HG02763 (cell line): ENCODE results near the gene EMILIN2.

Experiments used
- ATAC-seq: cut with Tn5 transposase; IDR thresholded peaks from one replicate; pipeline ENCODE4 v1.9.1; 2021; ENCODE audit warnings: mild to moderate bottlenecking, moderate library complexity; ENCODE audit not compliant: unreplicated experiment

EMILIN2 gene

GRCh38 chr18:2872095-2872494 lies 25.3 kb downstream of the EMILIN2 start:
- no peak for ATAC-seq

GRCh38 chr18:2874765-2875164 lies 28.0 kb downstream of the EMILIN2 start:
- ATAC-seq: no peak

GRCh38 chr18:2878656-2879330 lies 32.0 kb downstream of the EMILIN2 start:
- ATAC-seq: no peak

- ATAC-seq: no peak
Measured at GRCh38 chr18:2879889-2880288, 33.1 kb downstream of the EMILIN2 start.

- ATAC-seq: no peak
Measured at GRCh38 chr18:2880473-2880872, 33.7 kb downstream of the EMILIN2 start.

GRCh38 chr18:2881088-2881839 lies 34.5 kb downstream of the EMILIN2 start:
- no peak for ATAC-seq

GRCh38 chr18:2881840-2882195 lies 35.0 kb downstream of the EMILIN2 start:
- ATAC-seq: no peak

GRCh38 chr18:2882201-2882600 lies 35.4 kb downstream of the EMILIN2 start:
- no peak for ATAC-seq

- no peak for ATAC-seq
Measured at GRCh38 chr18:2883076-2883735, 36.4 kb downstream of the EMILIN2 start.

- ATAC-seq: no peak
Measured at GRCh38 chr18:2884706-2885285, 38.0 kb downstream of the EMILIN2 start.

- no peak for ATAC-seq
Measured at GRCh38 chr18:2887470-2887869, 40.7 kb downstream of the EMILIN2 start.

GRCh38 chr18:2889761-2890192 lies 43.0 kb downstream of the EMILIN2 start:
- no peak for ATAC-seq

GRCh38 chr18:2890606-2891005 lies 43.8 kb downstream of the EMILIN2 start:
- no peak for ATAC-seq

GRCh38 chr18:2891526-2892431 lies 45.0 kb downstream of the EMILIN2 start:
- no peak for ATAC-seq

GRCh38 chr18:2893056-2893455 lies 46.2 kb downstream of the EMILIN2 start:
- no peak for ATAC-seq

- ATAC-seq: no peak
Measured at GRCh38 chr18:2893676-2894075, 46.9 kb downstream of the EMILIN2 start.

GRCh38 chr18:2894131-2894840 lies 47.5 kb downstream of the EMILIN2 start:
- no peak for ATAC-seq

- no peak for ATAC-seq
Measured at GRCh38 chr18:2894841-2895370, 48.1 kb downstream of the EMILIN2 start.

- ATAC-seq: no peak
Measured at GRCh38 chr18:2895391-2895790, 48.6 kb downstream of the EMILIN2 start.

- no peak for ATAC-seq
Measured at GRCh38 chr18:2896990-2897389, 50.2 kb downstream of the EMILIN2 start.
